ENCODE measurements around the gene SPTBN1. TPM values are rescaled to one million over a fixed set of nuclear protein-coding genes. Genes with fewer than 3 reads are reported as not detected.

The SPTBN1 gene
- total and polyA plus RNA-seq, 2 experiments from 2014 or later: 122 to 341 TPM

- Histone ChIP-seq H3K4me2 (no peak overlapping the region), H3K27me3 (no peaks in the 10 kb centered on the region), H3K4me3 (no peak overlapping the region), H3K9me2 (replicated peaks; ENCODE audit: insufficient read depth) (no peaks in the 10 kb centered on the region), H3K36me3 (replicated peaks; ENCODE audit: insufficient read depth, low read depth) (no peaks in the 10 kb centered on the region), H4K20me1 (ENCODE audit: insufficient read depth, poor library complexity, severe bottlenecking) (no peaks in the 10 kb centered on the region), H3K4me1 (ENCODE audit: insufficient read depth) (peaks cover 33% of the 10 kb centered on the region), H3K9me3 (ENCODE audit: low read depth) (no peaks in the 10 kb centered on the region), H3K79me2 (peaks cover 78% of the 10 kb centered on the region), H3K27ac (peak overlapping the region; percentile 27), H2AFZ (no peak overlapping the region)
- WGBS (ENCODE audit: low lambda C conversion rate, missing lambda C conversion rate): 75% methylated on average over 3 of the region's 3 CpGs
- no peak for DNase-seq (ENCODE audit: low spot score)
- TF ChIP-seq CTCF (IDR thresholded peaks at IDR 0.05; ENCODE audit: poor library complexity) (no peak), EZH2 (IDR thresholded peaks at IDR 0.05; ENCODE audit: borderline replicate concordance) (no peak), EZH2phosphoT487 (IDR thresholded peaks at IDR 0.05; ENCODE audit: low read depth, severe bottlenecking, unreplicated experiment) (no peak)
Measured at GRCh38 chr2:54543733-54544396, 87.7 kb downstream of the SPTBN1 start.

GRCh38 chr2:54545702-54546450 lies 89.7 kb downstream of the SPTBN1 start:
- H3K36me3 ChIP-seq (replicated peaks; ENCODE audit: insufficient read depth, low read depth): no peaks in the 10 kb centered on the region
- peak overlapping the region; percentile 92 for H3K27ac ChIP-seq
- no peaks in the 10 kb centered on the region for H4K20me1 ChIP-seq (ENCODE audit: insufficient read depth, poor library complexity, severe bottlenecking)
- H3K9me2 ChIP-seq (replicated peaks; ENCODE audit: insufficient read depth): no peaks in the 10 kb centered on the region
- H3K4me1 ChIP-seq (ENCODE audit: insufficient read depth): peaks cover 41% of the 10 kb centered on the region
- peak; percentile 78 for DNase-seq (ENCODE audit: low spot score)
- no peak overlapping the region for H2AFZ ChIP-seq
- peaks cover 79% of the 10 kb centered on the region for H3K79me2 ChIP-seq
- peak overlapping the region; percentile 53 for H3K4me2 ChIP-seq
- 47% methylated on average over 3 of the region's 3 CpGs for WGBS (ENCODE audit: low lambda C conversion rate, missing lambda C conversion rate)
- H3K9me3 ChIP-seq (ENCODE audit: low read depth): no peaks in the 10 kb centered on the region
- H3K27me3 ChIP-seq: no peaks in the 10 kb centered on the region
- no peak overlapping the region for H3K4me3 ChIP-seq
- TF ChIP-seq EZH2 (IDR thresholded peaks at IDR 0.05; ENCODE audit: borderline replicate concordance): no peak
- no peak for TF ChIP-seq CTCF (IDR thresholded peaks at IDR 0.05; ENCODE audit: poor library complexity)
- no peak for TF ChIP-seq EZH2phosphoT487 (IDR thresholded peaks at IDR 0.05; ENCODE audit: low read depth, severe bottlenecking, unreplicated experiment)

- H3K4me2 ChIP-seq: peak overlapping the region; percentile 53
- TF ChIP-seq EZH2phosphoT487 (IDR thresholded peaks at IDR 0.05; ENCODE audit: low read depth, severe bottlenecking, unreplicated experiment): no peak
- no peak for TF ChIP-seq CTCF (IDR thresholded peaks at IDR 0.05; ENCODE audit: poor library complexity)
- H4K20me1 ChIP-seq (ENCODE audit: insufficient read depth, poor library complexity, severe bottlenecking): no peaks in the 10 kb centered on the region
- no peaks in the 10 kb centered on the region for H3K36me3 ChIP-seq (replicated peaks; ENCODE audit: insufficient read depth, low read depth)
- no peaks in the 10 kb centered on the region for H3K27me3 ChIP-seq
- peak overlapping the region; percentile 90 for H3K27ac ChIP-seq
- peaks cover 82% of the 10 kb centered on the region for H3K79me2 ChIP-seq
- 54% methylated on average over 4 of the region's 4 CpGs for WGBS (ENCODE audit: low lambda C conversion rate, missing lambda C conversion rate)
- no peak overlapping the region for H2AFZ ChIP-seq
- H3K4me3 ChIP-seq: no peak overlapping the region
- no peaks in the 10 kb centered on the region for H3K9me2 ChIP-seq (replicated peaks; ENCODE audit: insufficient read depth)
- DNase-seq (ENCODE audit: low spot score): no peak
- H3K9me3 ChIP-seq (ENCODE audit: low read depth): no peaks in the 10 kb centered on the region
- peaks cover 47% of the 10 kb centered on the region for H3K4me1 ChIP-seq (ENCODE audit: insufficient read depth)
Measured at GRCh38 chr2:54546518-54546917, 90.4 kb downstream of the SPTBN1 start.
